Suppressor macrophage treated with lipopolysaccharide for 4 hours (primary cell): Measurements from ENCODE around the gene TCEAL8.
A peak's percentile ranks its signal among the peaks of the same experiment; 100 is the strongest.
"Not testable (repeated sequence)": the region's sequence is repeated elsewhere in the genome, so short reads cannot be mapped to it uniquely, and the experiment has no call there.

Source experiments
- DNase-seq: peaks from one replicate; pipeline ENCODE4 v3.0.0-alpha.2; 2020

TCEAL8 gene, protein sequence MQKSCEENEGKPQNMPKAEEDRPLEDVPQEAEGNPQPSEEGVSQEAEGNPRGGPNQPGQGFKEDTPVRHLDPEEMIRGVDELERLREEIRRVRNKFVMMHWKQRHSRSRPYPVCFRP

DNA sequence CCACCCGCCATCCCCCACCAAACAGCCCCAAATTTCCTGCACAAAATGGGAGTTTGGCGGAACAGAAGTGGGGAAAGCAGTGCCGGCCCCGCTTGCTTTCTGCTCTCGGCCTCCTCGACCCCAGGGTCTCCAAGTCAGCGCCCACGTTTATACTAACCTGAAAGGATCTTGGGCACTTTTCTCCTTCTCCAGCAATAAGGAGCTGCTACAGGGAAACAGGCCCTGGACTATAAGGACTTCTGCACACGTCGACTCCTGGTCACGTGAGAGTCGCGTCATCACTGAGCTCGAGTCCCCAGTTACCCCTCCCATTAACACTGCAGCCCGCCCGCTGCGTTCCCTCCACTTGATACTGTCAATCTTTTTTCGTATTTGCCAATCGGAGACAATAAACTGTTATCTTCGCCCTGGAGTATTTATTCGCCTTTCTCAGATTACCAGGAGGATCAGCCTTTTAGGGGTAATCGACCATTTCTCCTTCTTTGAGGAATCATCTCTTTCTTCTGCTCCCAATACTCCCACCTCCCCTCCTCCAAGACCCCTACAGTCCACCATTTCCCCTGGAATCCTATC lies at the start of gene TCEAL8:
TCEAL8 (minus strand) TSS at position 235 of the 573 bp plus-strand sequence. CDS start 1,176 bp downstream, outside the sequence.
- peak; percentile 68 for DNase-seq

DNA sequence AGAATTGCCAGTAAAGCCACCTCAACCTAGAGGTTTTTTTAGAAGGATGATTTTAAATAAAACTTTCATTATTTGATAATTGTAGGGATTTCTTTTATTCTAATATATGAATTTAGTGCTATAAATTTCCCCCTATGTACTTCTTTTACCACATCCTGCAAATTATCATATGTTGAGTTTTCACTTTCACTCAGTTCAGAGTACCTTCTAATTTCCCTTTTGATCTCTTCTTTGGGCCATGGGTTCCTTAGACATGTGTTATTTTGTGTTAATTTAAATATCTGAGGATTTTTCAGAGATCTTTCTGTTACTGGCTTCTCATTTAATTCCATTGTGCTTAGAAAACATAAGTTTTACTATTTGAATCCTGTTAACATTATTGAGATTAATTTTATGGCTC lies 49.8 kb upstream of the TCEAL8 start:
- DNase-seq = no peak

DNA sequence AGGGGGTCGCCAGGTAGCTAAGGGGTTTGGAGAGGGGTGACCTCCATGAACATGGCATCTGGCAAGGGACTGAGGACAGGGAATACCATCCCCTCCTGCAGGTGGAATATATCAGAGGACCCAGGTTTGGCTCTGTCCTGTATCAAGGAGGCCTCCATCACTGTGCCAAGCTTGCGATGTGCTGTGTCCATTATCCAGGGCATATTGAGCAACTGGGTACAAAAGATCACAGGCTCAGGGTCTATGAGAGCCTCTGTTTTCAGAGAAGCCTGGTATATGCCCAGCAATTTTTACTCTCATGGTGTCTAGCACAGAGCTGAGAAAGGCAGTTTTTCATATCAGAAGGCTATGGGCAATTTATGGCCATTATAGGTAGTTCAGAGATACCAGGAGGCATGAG lies 38.2 kb upstream of the TCEAL8 start:
- no peak for DNase-seq

DNA sequence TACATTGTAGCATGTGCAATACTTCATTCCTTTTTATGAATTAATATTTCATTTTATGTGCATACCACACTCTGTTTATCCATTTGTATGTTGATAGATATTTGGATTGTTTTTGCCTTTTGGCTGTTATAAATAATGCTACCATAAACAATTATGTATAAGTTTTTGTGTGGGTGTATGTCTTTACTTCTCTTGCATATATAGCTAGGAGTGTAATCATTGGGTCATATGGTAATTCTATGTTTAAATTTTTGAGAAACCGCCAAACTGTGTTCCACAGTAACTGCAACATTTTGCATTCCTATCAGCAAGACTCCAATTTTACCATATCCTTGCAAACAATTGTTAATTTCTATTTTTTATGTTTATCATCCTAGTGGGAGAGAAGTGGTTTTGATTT lies 24.7 kb upstream of the TCEAL8 start:
- no peak for DNase-seq

DNA sequence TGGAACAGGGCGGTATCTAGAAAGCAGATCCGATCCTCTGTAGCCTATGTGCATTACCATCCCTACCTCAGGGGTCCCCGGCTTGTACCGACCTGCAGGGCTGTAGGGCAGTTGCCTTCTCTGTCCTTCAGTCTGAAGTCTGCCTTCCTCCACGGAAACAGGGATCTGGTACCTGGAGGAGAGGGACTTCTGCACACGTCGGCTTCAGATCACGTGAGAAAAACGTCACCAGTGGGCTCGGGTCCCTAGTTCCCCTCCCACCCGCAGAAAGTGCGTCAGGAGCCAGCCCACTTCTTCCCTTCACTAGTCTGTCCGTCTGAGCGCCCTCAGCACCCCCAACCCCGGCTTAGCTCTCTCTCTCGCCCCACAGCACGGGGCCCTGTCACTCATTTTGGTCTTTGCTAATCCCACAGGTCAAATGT lies 21.6 kb upstream of the TCEAL8 start, which contains the start of gene TCEAL5:
TCEAL5 (minus strand) TSS at position 170 of the 422 bp plus-strand sequence. CDS start 2,187 bp downstream, outside the sequence.
- no peak for DNase-seq

DNA sequence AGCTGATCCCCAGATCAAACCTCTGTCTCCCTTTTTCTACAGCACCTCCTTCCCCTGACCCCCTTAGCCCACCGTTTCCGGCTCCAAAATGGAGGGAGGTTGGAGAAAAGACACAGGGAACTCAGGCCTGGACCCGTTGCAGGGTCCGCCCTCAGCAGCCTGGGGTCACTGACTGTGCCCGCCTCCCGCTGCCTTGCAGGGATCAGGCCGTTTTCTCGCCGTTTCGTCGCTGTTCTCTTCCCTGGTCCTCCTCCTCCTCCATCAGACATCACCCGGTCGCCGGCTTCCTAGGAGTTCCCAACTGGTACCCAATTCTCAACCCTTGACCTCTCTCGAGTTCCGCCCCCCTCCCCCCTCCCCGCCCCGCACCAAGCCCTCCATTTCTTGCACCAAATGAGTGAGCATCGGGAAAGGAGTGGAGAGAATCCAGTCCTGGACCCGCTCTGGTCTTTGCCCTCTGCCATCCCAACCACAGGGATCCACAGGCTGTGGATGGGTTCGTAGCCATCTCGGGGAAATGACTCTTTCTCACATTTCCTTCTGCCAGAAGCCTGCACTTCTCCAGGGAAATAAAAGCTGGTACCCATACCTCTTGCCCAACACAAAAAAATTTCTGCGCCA lies 21.1 kb upstream of the TCEAL8 start:
- DNase-seq = no peak

DNA sequence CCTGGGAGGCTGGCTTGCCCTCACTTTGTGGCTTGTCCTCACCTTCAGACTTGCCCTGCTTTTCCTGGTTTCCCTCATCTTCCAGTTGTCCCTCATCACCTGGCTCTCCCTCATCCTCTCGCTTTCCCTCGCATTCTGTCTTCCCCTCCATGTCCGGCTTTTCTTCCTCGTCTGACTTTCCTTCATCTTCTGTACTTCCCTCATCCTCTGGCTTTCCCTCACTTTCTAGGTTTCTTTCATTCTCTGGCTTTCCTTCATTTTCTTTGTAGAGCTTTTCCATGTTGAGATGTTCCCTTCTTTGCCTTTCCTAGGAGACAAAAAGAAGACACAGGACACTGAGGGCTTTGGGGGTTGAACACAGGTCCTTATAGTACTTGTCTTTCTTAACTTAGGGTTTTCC lies 19.3 kb upstream of the TCEAL8 start:
- DNase-seq = no peak

DNA sequence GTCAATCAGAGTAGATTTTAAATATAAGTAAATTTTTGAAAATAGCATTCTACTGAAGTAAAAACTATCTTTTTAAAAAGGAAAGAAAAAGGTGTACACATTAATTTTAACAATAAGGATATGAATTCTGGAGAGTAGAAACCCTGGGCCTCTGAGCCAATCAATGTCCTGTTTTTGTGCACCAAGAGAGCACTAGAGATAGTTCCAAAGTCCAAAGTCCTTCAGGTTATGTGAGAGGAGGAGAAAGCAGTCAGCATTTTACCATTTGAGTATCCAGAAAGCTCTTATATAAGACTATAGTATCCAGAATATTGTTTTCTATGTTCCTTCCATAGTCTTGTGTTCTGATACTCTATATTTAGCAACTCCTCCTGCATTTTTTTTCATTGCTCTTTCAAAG lies 3.3 kb upstream of the TCEAL8 start:
- no peak for DNase-seq

DNA sequence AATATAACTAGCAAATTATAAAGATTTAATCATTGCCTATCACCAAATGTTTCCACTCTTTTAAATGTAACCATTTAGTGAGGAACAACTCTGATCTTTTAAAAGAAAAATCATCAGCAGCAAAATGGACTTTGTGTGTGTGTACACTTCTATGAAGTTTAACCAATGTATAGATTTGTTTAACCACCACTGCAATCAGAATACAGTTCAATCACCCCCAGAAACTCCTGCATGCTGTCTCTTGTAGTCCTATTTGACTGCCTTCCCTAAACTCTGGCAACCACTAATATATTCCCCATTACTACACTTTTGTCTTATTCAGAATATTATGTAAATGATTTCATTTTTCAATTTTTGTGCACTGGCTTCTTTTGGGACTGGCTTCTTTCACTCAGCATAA lies 1.7 kb upstream of the TCEAL8 start:
- no peak for DNase-seq

DNA sequence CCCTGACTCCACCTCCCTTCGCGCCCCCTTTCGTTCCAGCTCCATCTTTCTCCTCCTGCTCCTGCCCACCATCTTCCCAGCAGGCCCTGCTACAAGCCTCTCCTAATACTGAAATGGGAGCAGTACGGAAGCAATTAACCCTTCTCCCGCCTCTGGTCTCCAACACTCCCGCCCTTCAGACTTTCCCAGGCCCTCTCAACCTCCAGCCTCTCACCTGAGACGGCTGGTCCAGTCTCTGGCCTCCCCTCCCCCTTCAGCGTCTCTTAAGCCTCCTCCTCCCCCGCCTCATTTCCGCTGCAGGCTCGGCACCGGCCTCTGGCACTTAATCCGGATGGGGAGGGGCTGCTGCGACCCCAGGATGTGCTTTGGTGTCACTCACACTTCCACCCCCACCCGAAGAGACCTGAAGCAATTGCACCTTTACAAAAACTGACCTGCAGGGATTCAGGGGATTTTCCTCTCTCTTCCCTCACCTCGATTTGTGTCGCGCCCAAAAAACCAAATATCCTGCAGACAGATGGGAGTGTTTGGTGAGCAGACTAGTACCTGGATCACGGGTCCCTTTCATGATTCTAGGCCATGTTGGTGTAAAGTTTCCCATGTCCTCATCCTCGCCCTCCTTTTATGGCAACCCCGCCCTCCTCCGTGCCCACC lies 657 bp downstream of the TCEAL8 start:
- DNase-seq = peak; percentile 7

DNA sequence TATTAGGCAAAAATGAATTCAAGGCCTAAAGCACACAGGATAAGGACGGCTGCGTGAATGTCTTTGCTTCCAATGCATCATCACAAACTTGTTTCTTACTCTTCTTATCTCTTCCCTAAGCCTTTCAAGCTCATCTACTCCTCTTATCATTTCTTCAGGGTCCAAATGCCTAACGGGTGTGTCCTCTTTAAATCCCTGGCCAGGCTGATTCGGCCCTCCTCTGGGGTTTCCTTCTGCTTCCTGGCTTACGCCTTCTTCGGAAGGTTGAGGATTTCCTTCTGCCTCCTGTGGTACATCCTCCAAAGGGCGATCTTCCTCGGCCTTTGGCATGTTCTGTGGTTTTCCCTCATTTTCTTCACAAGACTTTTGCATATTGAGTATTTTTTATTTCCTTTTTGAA lies 1.3 kb downstream of the TCEAL8 start:
- peak; percentile 10 for DNase-seq

DNA sequence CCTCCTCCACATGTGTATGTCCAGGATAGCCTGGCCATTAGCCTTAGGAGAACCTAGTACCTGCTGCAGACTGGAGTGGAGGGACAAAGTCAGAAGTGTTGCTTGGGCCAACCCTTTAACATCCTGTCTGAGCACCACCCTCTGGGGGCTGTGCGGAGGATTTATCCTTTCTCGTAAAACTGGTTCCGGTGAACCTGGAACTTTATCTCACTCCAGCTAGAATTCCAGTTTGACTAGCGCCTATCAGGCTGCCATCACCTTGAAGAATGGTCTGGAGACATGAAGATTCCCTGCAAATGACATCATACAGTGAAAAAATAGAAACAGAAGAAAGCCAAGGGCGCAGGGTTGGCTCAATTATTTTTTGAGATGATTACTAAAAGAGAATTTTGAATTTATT lies 4.0 kb downstream of the TCEAL8 start:
- DNase-seq = no peak

DNA sequence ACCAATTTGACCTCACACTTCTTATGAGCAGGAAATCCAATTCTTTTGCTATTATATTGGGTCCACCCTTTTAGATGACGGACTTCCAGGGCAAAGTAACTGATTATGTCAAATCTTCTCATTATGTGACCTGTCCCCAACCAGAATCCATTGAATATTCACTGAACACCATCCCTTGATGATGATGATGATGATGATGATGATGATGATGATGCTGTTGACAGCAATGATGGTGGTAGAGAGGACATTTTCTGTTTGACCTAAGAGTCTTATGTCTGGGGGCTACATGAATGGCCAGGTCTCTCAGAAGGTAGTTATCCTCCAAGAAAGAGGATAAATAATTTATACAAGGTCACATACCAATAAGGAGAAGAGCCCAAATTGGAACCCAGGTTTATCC lies 5.2 kb downstream of the TCEAL8 start:
- DNase-seq = no peak

DNA sequence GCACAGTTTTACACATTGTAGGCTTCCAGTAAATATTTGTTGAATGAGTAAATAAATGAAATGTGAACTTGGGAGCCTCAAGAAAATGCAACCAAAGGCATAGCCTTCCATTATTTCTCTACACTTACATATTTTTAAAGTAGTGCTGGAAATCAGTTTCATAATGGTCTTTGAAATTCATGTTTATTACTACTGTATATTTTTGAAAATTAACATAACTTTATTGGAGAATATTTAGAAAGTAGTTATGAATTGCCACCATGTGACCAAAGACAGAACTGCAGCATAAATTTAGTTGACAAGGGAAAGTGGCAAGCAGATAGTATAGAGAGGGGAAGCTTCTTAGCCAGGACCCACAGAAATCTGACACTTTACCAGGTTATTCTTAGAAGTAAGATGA lies 6.4 kb downstream of the TCEAL8 start:
- peak; percentile 37 for DNase-seq

DNA sequence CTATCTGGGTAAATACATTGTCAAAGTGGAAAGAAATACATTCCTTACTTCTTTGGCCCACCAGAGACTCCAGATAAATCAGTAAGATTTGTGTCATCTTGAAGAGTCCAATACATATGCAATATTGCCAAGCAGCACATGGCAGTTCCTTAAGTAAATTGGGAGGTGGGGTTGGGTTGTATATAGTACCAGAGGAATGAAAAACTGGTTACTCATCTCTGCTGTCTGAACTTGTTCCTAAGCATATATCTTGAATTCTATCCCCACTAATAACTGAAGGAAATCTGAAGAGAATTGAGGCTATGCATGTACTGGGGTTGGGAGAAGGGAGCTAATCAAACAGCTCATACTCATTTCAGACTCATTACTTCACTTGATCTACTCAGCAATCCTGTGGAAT lies 14.8 kb downstream of the TCEAL8 start:
- DNase-seq = no peak

DNA sequence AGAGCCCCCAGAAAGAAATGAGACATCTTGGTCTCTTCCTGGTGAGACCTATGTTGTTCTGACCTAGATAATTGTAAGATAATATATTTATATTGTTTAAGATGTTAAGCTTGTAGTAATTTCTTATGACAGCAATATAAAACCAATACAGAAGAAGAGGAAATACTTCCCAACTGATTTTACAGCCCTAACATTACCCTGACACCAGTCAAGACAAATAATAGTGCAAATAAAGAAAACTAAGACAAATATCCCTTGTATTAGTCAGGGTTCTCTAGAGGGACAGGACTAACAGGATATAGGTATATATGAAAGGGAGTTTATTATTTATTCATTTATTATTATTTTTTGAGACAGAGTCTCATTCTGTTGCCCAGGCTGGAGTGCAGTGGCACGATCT lies 18.7 kb downstream of the TCEAL8 start:
- no peak for DNase-seq

DNA sequence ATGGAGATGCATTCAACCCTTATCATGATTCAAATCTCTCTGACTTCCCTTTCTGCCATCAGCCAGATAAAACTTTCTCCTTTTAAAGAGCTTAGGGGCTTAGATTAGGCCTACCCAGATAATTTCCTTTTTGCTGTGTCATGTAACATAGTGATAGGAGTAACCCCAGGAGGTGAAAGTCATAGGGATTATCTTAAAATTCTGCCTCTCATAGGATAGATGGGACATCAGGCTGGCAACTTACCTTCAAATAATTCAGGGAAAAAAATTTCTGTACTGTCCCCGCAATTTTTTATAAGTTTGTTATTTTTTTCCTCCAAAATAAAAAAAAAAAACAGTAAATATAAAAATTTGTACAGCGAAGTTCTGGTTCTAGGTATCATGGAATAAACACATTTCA lies 19.3 kb downstream of the TCEAL8 start:
- not testable (repeated sequence) for DNase-seq

DNA sequence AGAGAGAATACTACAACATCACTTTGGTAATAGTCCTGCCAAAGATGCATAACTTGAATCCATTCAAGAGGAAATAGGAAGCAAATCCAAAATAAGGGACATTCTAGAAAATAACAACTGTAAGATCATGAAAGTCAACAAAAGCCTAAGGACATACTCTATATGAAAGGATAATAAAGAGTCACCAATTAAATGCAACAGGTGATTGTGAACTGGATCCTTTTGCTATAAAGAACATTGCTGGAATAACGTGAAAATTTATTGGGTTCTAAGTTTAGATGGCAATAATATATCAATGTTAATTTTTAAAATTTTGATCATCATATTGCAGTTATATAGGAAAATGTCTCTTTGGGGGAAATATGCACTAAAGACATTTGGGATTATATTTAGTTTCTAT lies 20.1 kb downstream of the TCEAL8 start:
- no peak for DNase-seq

DNA sequence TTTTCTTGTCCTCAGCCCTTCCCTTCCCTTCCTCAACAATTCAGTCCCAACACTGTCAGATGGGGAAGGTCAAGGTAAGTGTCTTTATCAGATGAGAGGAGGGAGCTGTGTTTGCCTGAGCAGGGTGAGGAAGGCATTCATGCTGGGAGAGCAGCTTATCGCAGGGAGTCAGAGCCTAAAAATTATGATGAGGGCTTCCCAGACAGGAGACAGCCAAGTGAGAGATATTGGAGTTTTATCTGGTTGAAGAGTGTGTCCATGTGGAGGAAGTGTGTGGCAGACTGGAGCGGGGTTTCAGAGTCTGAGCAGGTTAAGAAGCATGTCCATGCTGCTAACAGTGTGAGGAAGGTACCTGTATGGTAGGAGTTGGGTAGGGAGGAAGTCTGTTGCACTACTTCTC lies 21.7 kb downstream of the TCEAL8 start:
- no peak for DNase-seq

DNA sequence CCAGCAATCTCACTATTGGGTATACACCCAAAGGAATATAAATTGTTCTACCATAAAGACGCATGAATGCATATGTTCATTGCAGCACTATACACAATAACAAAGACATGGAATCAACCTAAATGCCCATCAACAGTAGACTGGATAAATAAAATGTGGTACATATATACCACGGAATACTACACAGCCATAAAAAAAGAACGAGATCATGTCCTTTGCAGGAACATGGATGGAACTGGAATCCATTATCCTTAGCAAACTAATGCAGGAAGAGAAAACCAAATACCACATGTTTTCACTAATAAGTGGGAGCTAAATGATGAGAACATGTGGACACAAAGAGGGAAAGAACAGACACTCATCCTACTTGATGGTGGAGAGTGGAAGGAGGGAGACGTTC lies 29.0 kb downstream of the TCEAL8 start:
- DNase-seq = not testable (repeated sequence)

DNA sequence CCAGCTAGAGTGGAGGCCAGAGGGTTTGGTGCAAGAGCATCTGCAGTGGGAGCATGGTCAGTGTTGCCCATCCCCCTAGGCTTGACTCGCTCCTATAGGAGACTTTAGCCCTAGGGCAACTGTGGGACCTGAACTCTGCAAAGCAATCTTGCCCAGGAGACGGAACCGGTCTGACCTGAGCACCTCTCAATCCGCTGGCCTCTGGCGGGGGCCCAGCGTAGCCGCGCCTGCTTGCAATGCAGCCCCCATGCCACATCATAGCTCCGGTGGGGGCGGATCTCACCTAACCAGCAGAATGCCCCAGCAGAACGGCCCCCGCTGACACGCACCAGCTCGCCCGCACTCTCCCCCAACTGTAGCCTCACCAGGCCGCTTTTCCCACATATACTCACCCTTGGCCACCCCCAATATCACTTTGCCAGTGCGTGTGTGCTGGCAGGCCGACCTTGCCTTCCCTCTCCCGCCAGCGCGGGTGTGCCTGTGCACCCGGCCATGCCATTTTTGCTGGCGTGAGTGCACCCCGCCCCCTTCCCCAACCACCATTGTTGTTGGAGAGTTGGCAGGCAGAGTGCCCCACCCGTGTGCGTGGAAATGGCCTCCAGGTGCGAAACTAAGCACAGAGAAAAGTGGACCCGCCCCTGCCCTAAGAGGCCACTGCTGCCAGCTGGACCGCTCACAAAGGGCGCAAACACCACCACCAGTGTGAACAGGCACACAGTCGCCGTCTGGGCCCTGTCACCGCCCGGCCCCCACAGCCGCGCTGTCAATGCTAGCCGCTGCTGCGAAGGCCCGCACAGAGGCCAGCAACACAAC lies 34.2 kb downstream of the TCEAL8 start:
- no peak for DNase-seq

DNA sequence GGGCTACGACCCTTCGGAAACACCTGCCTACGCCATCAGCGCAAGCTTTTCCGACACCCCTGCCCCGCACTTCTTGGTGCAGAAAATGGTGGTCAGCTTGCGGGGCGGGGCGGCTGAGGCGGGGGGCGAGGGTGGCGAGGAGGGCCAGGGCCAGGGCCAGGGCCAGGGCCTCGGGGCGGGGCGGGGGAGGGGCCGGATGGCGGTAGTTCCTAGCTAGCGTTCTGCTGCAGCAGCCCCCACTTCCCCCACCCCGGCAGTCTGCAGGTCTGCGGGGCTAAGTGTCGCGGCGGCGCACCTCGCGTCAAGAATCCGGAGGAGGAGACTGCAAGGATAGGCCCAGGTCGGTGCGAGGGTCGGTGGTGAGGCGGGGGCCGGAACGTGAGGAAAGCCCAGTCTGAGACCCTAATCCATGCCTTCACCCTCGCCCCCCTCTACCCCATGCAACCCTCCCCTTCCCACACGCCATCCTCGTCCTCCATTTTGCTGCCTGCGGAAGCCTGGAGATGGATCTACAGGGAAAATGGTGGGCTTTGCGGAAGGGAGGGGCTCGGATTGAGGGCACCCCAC lies 39.4 kb downstream of the TCEAL8 start:
- DNase-seq = peak; percentile 3

DNA sequence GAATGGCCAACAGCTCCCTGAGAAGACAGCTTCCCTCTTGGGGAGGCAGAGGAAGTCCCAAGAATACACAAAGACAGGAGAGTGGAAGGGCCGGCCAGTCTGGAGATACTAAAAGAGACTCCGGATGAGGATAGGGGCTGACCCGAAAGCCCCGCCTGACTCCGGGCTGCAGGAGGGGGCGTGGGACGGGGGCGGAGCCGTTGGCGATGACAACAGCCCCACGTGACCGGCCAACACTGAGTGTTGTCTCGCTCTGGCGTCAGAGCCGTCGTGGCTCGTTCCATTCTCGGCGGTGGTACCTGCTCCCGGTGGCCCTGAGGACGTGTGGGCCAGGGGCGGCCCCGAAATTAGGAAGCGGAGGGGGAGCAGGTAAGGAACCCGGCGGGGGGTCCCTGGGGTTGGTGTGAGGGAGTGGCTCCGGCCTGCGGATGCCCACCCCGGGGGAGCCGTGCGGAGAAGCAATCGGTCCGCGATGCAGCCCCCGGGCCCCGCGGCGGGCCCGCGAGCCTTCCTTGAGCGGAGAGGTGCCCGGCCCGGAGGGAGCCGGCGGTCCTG lies 40.0 kb downstream of the TCEAL8 start, which contains the start of gene BEX4:
BEX4 (plus strand) TSS at position 239 of the 555 bp plus-strand sequence. CDS start 1,046 bp downstream, outside the sequence.
- DNase-seq = peak; percentile 79
